HCT116 (cell line): ENCODE data around the gene MCM9. TPM values are rescaled to one million over a fixed set of nuclear protein-coding genes. Genes with fewer than 3 reads are reported as not detected.

Experiments
- ATAC-seq: fragments of 200-7000 bp; cut with Tn5 transposase; 2 replicates; pipeline ENCODE4 v1.9.1; 2020; ENCODE audit warnings: mild to moderate bottlenecking, moderate library complexity
- BruUV-seq: library from RNA; stranded (reverse); fragments of 400-500 nt; replicated peaks from 2 replicates; lab custom pipeline; 2021; lab: Mats Ljungman, UMichigan
- CTCF ChIA-PET: fragments of 300-600 bp; sonication (Branson Sonifier 250); formaldehyde crosslinking; loops from one replicate; lab custom pipeline; 2021; ENCODE audit warnings: antibody characterized with exemption; lab: Charles Lee
- POLR2A ChIA-PET: fragments of 300-600, 350-600 bp; sonication (Branson Sonifier 250); formaldehyde crosslinking; loops from one replicate; lab custom pipeline; 2021; ENCODE audit warnings: antibody characterized with exemption; lab: Charles Lee
- RAD21 ChIA-PET, 2 experiments: fragments of 300-600 bp; sonication (Branson Sonifier 250); formaldehyde crosslinking; loops; one replicate each; lab custom pipeline; 2023; ENCODE audit warnings: low total read pairs in 2 of 2; ENCODE audit not compliant: uncharacterized antibody in 2 of 2, unreplicated experiment in 2 of 2, low non-redundant PET in 1 of 2; lab: Charles Lee
- DNase-seq: peaks from one replicate; pipeline ENCODE4 v3.0.0-alpha.2; 2010; ENCODE audit warnings: low read depth, low spot score
- H2AFZ ChIP-seq: fragments of 200-600 bp; shearing (Covaris generic), sonication (generic); 2 replicates; pipeline ENCODE4 v1.6.1; 2017; ENCODE audit warnings: low read depth, mixed run types, mixed read lengths, antibody characterized with exemption, low read length; ENCODE audit not compliant: poor library complexity, severe bottlenecking
- H3K27ac ChIP-seq: 2 replicates; pipeline ENCODE4 v1.5.1; 2012; ENCODE audit warnings: low read depth, low read length
- H3K27me3 ChIP-seq: fragments of 200-600 bp; sonication (generic); 2 replicates; pipeline ENCODE4 v1.6.1; 2016; ENCODE audit warnings: mixed run types, low read length, mixed read lengths; ENCODE audit not compliant: insufficient read depth
- H3K36me3 ChIP-seq, 2 experiments: fragments of 200-500 bp in 1 of 2; fragments of 200-600 bp in 1 of 2; sonication (Bioruptor generic) in 1 of 2; sonication (generic) in 1 of 2; 2 replicates each; pipeline versions ENCODE4 v1.5.1 to v1.6.1; 2014 to 2016; ENCODE audit warnings: low read length in 2 of 2, inconsistent platforms in 1 of 2, mixed read lengths in 1 of 2, mixed run types in 1 of 2; ENCODE audit not compliant: insufficient read depth in 2 of 2, control insufficient read depth in 1 of 2
- H3K4me1 ChIP-seq, 2 experiments: fragments of 200-600 bp in 1 of 2; sonication (generic) in 1 of 2; 2 replicates each; pipeline versions ENCODE4 v1.5.1 to v1.6.1; 2012 to 2017; ENCODE audit warnings: low read length in 2 of 2, inconsistent platforms in 1 of 2, mild to moderate bottlenecking in 1 of 2, mixed read lengths in 1 of 2, mixed run types in 1 of 2, moderate library complexity in 1 of 2; ENCODE audit not compliant: insufficient read depth in 2 of 2, control insufficient read depth in 1 of 2
- H3K4me2 ChIP-seq: fragments of 200-600 bp; sonication (generic); 2 replicates; pipeline ENCODE4 v1.6.1; 2017; ENCODE audit warnings: mixed run types, low read length, mixed read lengths
- H3K4me3 ChIP-seq, 2 experiments: fragments of 200-600 bp in 1 of 2; sonication (generic) in 1 of 2; replicated peaks in 1 of 2; 2 replicates each; pipeline ENCODE4 v1.5.1; 2011 to 2016; ENCODE audit warnings: low read length in 2 of 2, control low read depth in 1 of 2, low read depth in 1 of 2, mild to moderate bottlenecking in 1 of 2, mixed read lengths in 1 of 2, mixed run types in 1 of 2
- H3K79me2 ChIP-seq: fragments of 200-600 bp; sonication (generic); 2 replicates; pipeline ENCODE4 v1.6.1; 2017; ENCODE audit warnings: mild to moderate bottlenecking, mixed run types, low read length, moderate library complexity, mixed read lengths; ENCODE audit not compliant: insufficient read depth
- H3K9ac ChIP-seq: fragments of 200-600 bp; sonication (generic); 2 replicates; pipeline ENCODE4 v1.6.1; 2016; ENCODE audit warnings: low read length, mixed read lengths
- H3K9me2 ChIP-seq: fragments of 200-600 bp; sonication (generic), shearing (Covaris generic); 2 replicates; pipeline ENCODE4 v1.6.1; 2017; ENCODE audit warnings: mixed run types, mild to moderate bottlenecking, moderate library complexity; ENCODE audit not compliant: insufficient read depth
- H3K9me3 ChIP-seq, 2 experiments: fragments of 200-500 bp in 1 of 2; fragments of 200-600 bp in 1 of 2; sonication (Bioruptor generic) in 1 of 2; sonication (generic) in 1 of 2; 2 replicates each; pipeline ENCODE4 v1.6.1; 2014 to 2017; ENCODE audit warnings: low read length in 2 of 2, mixed read lengths in 2 of 2, inconsistent platforms in 1 of 2, low read depth in 1 of 2, mild to moderate bottlenecking in 1 of 2, mixed run types in 1 of 2, moderate library complexity in 1 of 2; ENCODE audit not compliant: control insufficient read depth in 1 of 2, insufficient read depth in 1 of 2
- H4K20me1 ChIP-seq: fragments of 200-600 bp; sonication (generic), shearing (Covaris generic); 2 replicates; pipeline ENCODE4 v1.6.1; 2017; ENCODE audit warnings: mixed run types, mild to moderate bottlenecking, moderate library complexity; ENCODE audit not compliant: insufficient read depth
- CEBPB ChIP-seq: IDR thresholded peaks from 2 replicates; pipeline ENCODE4 v1.6.1; 2012; ENCODE audit warnings: low read depth
- EGR1 ChIP-seq: IDR thresholded peaks from 2 replicates; pipeline ENCODE4 v1.6.1; 2012; ENCODE audit warnings: low read depth
- ELF1 ChIP-seq: IDR thresholded peaks from 2 replicates; pipeline ENCODE4 v1.6.1; 2012; ENCODE audit warnings: low read depth, borderline replicate concordance
- EZH2 ChIP-seq: fragments of 200-600 bp; sonication (generic); IDR thresholded peaks from 2 replicates; pipeline ENCODE4 v1.6.1; 2017; ENCODE audit warnings: antibody characterized with exemption, mixed run types
- EZH2phosphoT487 ChIP-seq: fragments of 200-600 bp; IDR thresholded peaks from 2 replicates; pipeline ENCODE4 v1.6.1; 2018; ENCODE audit warnings: antibody characterized with exemption, borderline replicate concordance
- FOSL1 ChIP-seq: IDR thresholded peaks from 2 replicates; pipeline ENCODE4 v1.6.1; 2012; ENCODE audit warnings: low read depth
- JUND ChIP-seq: IDR thresholded peaks from 2 replicates; pipeline ENCODE4 v1.6.1; 2012
- RAD21 ChIP-seq: IDR thresholded peaks from 2 replicates; pipeline ENCODE4 v1.6.1; 2012; ENCODE audit warnings: low read depth, mild to moderate bottlenecking
- SP1 ChIP-seq: IDR thresholded peaks from 2 replicates; pipeline ENCODE4 v1.6.1; 2012; ENCODE audit warnings: low read depth
- SRF ChIP-seq: IDR thresholded peaks from 2 replicates; pipeline ENCODE4 v1.6.1; 2012; ENCODE audit warnings: low read depth
- TCF7L2 ChIP-seq: IDR thresholded peaks from 2 replicates; pipeline ENCODE4 v1.7.0; 2011; ENCODE audit warnings: borderline replicate concordance, inconsistent platforms; ENCODE audit not compliant: insufficient read depth, insufficient read length; ENCODE audit errors: extremely low read depth
- ZFX ChIP-seq: fragments of 450-650 bp; IDR thresholded peaks from 2 replicates; pipeline ENCODE4 v1.6.1; 2017
- ZNF274 ChIP-seq: fragments of 200-500 bp; sonication (Bioruptor generic); IDR thresholded peaks from 2 replicates; pipeline ENCODE4 v1.6.1; 2014; ENCODE audit warnings: mild to moderate bottlenecking, low read depth, low read length, inconsistent platforms
- intact Hi-C: fragments of 100-400 bp; cut with micrococcal nuclease; formaldehyde crosslinking; loops from 2 replicates; pipeline ENCODE4 v1.10.0; 2022
- total RNA-seq: library from RNA; stranded (reverse); gene quantifications from one replicate; pipeline ENCODE4 v1.2.1, GENCODE V29; 2021; ENCODE audit not compliant: unreplicated experiment
- TF ChIP-seq, protein P1 (sequence below): IDR thresholded peaks from 2 replicates; pipeline ENCODE4 v1.6.1; 2012
- TF ChIP-seq, protein P2 (sequence below): IDR thresholded peaks from 2 replicates; pipeline ENCODE4 v1.6.1; 2012
- TF ChIP-seq, protein P3 (sequence below), 3 experiments: fragments of 200-600 bp in 1 of 3; sonication (generic) in 1 of 3; IDR thresholded peaks in 2 of 3; conservative IDR thresholded peaks in 1 of 3; 2 replicates each; pipeline ENCODE4 v1.5.1; 2012 to 2017; ENCODE audit warnings: low read depth in 2 of 3, low read length in 2 of 3, antibody characterized with exemption in 1 of 3, borderline replicate concordance in 1 of 3, control low read depth in 1 of 3, mild to moderate bottlenecking in 1 of 3, mixed read lengths in 1 of 3, mixed run types in 1 of 3, moderate library complexity in 1 of 3; ENCODE audit not compliant: insufficient read depth in 1 of 3
- TF ChIP-seq, protein P4 (sequence below): IDR thresholded peaks from 2 replicates; pipeline ENCODE4 v1.6.1; 2011; ENCODE audit warnings: mild to moderate bottlenecking, low read length, moderate library complexity; ENCODE audit not compliant: insufficient replicate concordance; ENCODE audit errors: extremely low read depth

The MCM9 gene
- total RNA-seq, 1 experiment from 2014 or later: 13.6 TPM

DNA sequence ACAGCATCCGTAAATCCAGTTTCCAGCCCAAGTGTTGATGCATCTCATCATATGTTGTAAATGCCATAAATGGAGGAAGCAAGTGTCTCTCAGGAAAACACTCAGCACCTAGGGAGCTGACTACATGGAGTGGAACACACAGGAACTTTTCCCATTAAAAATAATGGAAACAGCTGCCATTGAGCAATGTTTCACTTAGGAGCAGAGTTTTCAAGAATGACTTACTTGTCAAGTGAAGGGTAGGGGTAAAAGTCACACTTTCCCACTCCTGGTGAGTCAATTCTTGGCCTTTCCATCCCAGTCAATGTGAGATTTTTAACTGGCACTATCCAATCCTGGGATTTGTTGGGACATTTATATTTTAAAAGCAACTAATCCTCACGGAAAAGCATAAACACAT, 160.4 kb downstream of the MCM9 start:
- no peaks in the 10 kb centered on the region for H3K9me3 ChIP-seq
- no TSS peak for BruUV-seq
- no peak overlapping the region for H3K4me3 ChIP-seq
- H3K36me3 ChIP-seq: no peaks in the 10 kb centered on the region
- no peak overlapping the region for H3K4me2 ChIP-seq
- ATAC-seq: no peak
- ChIA-PET CTCF (no interaction called here), POLR2A (no interaction called here), RAD21 (no interaction called here)
- no peak overlapping the region for H2AFZ ChIP-seq
- no peaks in the 10 kb centered on the region for H4K20me1 ChIP-seq
- DNase-seq: no peak
- no peaks in the 10 kb centered on the region for H3K27me3 ChIP-seq
- H3K4me1 ChIP-seq: peaks cover 8% of the 10 kb centered on the region in 2 experiments; a peak in 2 of 4 replicates
- intact Hi-C loops: no loop called here
- H3K9me2 ChIP-seq: no peaks in the 10 kb centered on the region
- TF ChIP-seq FOSL1: no peak
- TF ChIP-seq, protein P1, sequence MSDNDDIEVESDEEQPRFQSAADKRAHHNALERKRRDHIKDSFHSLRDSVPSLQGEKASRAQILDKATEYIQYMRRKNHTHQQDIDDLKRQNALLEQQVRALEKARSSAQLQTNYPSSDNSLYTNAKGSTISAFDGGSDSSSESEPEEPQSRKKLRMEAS: no peak
- no peak overlapping the region for H3K9ac ChIP-seq
- H3K27ac ChIP-seq: no peak overlapping the region
- no peaks in the 10 kb centered on the region for H3K79me2 ChIP-seq

DNA sequence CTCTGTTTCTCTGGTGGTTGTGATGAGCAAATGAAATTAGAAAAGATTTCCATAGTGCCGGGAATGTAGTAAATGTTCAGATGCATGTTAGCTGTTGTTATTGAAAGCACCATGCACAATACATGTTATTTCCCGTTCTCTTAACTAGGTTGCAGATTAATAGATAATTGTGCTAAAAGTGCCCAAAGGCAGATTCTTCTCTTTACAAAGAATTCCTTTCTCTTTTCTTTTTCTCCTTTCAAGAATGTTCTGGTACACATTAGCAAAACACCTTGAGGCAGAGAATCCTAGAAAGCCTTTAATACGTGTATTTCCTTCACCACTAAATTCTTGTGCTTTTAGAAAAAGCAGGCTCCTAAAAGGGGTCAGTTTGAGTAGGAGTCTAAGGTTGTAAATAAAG, 162.1 kb downstream of the MCM9 start:
- Histone ChIP-seq H3K9ac (no peak overlapping the region), H3K9me3 (no peaks in the 10 kb centered on the region), H3K4me2 (no peak overlapping the region), H3K4me3 (no peak overlapping the region), H3K9me2 (no peaks in the 10 kb centered on the region), H3K27ac (no peak overlapping the region), H3K27me3 (no peaks in the 10 kb centered on the region), H3K79me2 (no peaks in the 10 kb centered on the region), H4K20me1 (no peaks in the 10 kb centered on the region), H3K36me3 (no peaks in the 10 kb centered on the region), H2AFZ (no peak overlapping the region), H3K4me1 (peaks cover 8% of the 10 kb centered on the region in 2 experiments; a peak in 2 of 4 replicates)
- TF ChIP-seq, protein P2, sequence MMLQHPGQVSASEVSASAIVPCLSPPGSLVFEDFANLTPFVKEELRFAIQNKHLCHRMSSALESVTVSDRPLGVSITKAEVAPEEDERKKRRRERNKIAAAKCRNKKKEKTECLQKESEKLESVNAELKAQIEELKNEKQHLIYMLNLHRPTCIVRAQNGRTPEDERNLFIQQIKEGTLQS: no peak
- TF ChIP-seq RAD21 (no peak), SRF (no peak), CEBPB (no peak), EZH2phosphoT487 (no peak), EZH2 (no peak), EGR1 (no peak), ZFX (no peak), ELF1 (no peak), TCF7L2 (no peak), JUND (no peak), FOSL1 (no peak), ZNF274 (no peak), SP1 (no peak)
- TF ChIP-seq, protein P3, sequence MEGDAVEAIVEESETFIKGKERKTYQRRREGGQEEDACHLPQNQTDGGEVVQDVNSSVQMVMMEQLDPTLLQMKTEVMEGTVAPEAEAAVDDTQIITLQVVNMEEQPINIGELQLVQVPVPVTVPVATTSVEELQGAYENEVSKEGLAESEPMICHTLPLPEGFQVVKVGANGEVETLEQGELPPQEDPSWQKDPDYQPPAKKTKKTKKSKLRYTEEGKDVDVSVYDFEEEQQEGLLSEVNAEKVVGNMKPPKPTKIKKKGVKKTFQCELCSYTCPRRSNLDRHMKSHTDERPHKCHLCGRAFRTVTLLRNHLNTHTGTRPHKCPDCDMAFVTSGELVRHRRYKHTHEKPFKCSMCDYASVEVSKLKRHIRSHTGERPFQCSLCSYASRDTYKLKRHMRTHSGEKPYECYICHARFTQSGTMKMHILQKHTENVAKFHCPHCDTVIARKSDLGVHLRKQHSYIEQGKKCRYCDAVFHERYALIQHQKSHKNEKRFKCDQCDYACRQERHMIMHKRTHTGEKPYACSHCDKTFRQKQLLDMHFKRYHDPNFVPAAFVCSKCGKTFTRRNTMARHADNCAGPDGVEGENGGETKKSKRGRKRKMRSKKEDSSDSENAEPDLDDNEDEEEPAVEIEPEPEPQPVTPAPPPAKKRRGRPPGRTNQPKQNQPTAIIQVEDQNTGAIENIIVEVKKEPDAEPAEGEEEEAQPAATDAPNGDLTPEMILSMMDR (IDR thresholded peaks at IDR 0.05 in 2 of 3, conservative IDR thresholded peaks at IDR 0.05 in 1 of 3; ENCODE audit: borderline replicate concordance in 1 of 3, insufficient read depth in 1 of 3, low read depth in 2 of 3, low read length in 2 of 3): no peak
- TF ChIP-seq, protein P1: no peak
- TF ChIP-seq, protein P4, sequence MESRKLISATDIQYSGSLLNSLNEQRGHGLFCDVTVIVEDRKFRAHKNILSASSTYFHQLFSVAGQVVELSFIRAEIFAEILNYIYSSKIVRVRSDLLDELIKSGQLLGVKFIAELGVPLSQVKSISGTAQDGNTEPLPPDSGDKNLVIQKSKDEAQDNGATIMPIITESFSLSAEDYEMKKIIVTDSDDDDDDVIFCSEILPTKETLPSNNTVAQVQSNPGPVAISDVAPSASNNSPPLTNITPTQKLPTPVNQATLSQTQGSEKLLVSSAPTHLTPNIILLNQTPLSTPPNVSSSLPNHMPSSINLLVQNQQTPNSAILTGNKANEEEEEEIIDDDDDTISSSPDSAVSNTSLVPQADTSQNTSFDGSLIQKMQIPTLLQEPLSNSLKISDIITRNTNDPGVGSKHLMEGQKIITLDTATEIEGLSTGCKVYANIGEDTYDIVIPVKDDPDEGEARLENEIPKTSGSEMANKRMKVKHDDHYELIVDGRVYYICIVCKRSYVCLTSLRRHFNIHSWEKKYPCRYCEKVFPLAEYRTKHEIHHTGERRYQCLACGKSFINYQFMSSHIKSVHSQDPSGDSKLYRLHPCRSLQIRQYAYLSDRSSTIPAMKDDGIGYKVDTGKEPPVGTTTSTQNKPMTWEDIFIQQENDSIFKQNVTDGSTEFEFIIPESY: no peak
- CTCF ChIA-PET: no interaction called here
- POLR2A ChIA-PET: no interaction called here
- intact Hi-C loops: no loop called here
- ATAC-seq (no peak), DNase-seq (no peak)
- RAD21 ChIA-PET: no interaction called here
- no TSS peak for BruUV-seq
